Measurements from ENCODE around the gene FRMD3.

Gene FRMD3

DNA sequence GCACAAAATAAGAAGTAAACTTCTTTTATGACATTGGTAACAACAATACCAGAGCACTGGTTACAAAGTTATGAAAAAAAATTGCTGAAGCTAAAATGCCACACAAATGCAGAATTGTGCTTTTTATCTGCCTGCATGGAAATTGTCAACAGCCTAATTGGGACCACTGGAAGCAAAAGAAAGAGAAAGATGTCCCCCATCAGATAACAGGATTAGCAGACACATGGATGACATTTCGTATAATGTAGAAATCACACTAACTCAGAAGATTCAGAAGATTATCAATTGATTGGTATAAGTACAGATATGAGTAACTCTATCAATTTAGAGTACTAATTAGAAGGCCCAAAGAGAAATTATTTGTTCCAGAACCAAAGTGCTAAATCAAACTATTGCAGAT, 19.1 kb upstream of the FRMD3 start:
- no peak for DNase-seq
- H3K9me3 ChIP-seq = no peaks in the 10 kb centered on the region
- H3K36me3 ChIP-seq = no peaks in the 10 kb centered on the region
- H3K4me3 ChIP-seq (ENCODE audit: low read depth, low read length) = no peak overlapping the region
- TF ChIP-seq, protein P1, sequence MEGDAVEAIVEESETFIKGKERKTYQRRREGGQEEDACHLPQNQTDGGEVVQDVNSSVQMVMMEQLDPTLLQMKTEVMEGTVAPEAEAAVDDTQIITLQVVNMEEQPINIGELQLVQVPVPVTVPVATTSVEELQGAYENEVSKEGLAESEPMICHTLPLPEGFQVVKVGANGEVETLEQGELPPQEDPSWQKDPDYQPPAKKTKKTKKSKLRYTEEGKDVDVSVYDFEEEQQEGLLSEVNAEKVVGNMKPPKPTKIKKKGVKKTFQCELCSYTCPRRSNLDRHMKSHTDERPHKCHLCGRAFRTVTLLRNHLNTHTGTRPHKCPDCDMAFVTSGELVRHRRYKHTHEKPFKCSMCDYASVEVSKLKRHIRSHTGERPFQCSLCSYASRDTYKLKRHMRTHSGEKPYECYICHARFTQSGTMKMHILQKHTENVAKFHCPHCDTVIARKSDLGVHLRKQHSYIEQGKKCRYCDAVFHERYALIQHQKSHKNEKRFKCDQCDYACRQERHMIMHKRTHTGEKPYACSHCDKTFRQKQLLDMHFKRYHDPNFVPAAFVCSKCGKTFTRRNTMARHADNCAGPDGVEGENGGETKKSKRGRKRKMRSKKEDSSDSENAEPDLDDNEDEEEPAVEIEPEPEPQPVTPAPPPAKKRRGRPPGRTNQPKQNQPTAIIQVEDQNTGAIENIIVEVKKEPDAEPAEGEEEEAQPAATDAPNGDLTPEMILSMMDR (IDR thresholded peaks at IDR 0.05; ENCODE audit: low read depth, low read length) = no peak
- peaks cover 8% of the 10 kb centered on the region; the same call in 1 of the 2 replicates for H3K4me1 ChIP-seq
- no peaks in the 10 kb centered on the region for H3K27me3 ChIP-seq

DNA sequence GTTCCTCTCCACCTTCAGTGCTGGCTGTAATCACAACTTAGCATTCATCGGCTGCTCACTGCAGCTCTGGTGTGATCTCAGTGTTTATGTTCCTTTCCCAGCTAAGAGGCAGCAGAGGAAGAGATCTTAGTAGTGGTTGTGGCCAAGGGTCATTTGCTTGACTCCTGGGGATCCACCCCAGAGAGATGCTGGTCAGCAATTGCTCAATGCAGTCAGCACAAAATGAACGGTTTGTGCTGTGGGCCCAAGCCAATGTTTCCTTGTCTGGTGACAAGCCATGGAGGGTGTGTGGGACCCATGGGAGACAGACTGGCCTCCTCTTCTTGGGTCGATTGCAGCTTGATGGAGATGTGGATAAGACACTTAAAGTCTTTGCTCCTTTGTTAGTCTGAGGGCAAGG, 16.1 kb upstream of the FRMD3 start:
- H3K36me3 ChIP-seq = no peaks in the 10 kb centered on the region
- no peaks in the 10 kb centered on the region; the same call in 1 of the 2 replicates for H3K9me3 ChIP-seq
- no peak for DNase-seq
- TF ChIP-seq, protein P1 (IDR thresholded peaks at IDR 0.05; ENCODE audit: low read depth, low read length) = no peak
- H3K27me3 ChIP-seq = no peaks in the 10 kb centered on the region
- peaks cover 5% of the 10 kb centered on the region; the same call in 1 of the 2 replicates for H3K4me1 ChIP-seq
- no peak overlapping the region for H3K4me3 ChIP-seq (ENCODE audit: low read depth, low read length)

DNA sequence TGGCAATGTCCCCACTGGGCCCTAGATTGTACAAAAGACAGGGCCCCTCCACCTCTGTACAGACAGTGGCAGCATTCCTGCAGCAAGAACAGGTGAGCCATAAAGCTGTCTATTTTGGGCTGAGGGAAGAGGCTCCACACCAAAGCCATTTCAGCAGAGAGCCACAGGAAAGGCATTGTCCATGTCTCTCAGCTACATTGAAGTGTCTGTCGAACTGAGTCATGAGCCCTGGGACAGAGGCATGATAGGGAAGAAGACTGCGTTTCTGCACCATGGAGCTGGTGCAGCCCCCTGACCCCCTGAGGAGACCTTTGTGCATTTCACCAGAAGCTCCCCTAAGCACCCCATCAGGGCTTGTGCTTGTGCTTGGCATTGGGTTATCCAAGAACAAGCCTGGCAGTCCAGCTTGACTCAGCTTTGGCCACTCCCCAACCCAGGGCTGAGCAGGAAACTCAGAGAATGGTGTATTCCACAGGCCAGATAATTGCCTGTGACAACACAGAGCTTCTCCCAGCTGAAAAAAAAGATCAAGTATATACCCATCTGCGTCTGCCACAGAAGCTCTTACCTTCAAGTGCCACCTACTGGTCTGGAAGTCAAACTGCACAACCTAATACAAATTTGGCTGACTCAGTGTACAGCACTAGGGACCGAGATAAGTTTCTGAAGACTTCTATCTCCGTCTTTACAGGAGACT, 5.9 kb upstream of the FRMD3 start:
- H3K4me3 ChIP-seq (ENCODE audit: low read depth, low read length) = no peak overlapping the region
- H3K9me3 ChIP-seq = no peaks in the 10 kb centered on the region; the same call in 1 of the 2 replicates
- H3K27me3 ChIP-seq = no peaks in the 10 kb centered on the region
- H3K4me1 ChIP-seq = peaks cover 7% of the 10 kb centered on the region
- TF ChIP-seq, protein P1 (IDR thresholded peaks at IDR 0.05; ENCODE audit: low read depth, low read length) = peak; percentile 96
- H3K36me3 ChIP-seq = no peaks in the 10 kb centered on the region
- peak; percentile 80 for DNase-seq

DNA sequence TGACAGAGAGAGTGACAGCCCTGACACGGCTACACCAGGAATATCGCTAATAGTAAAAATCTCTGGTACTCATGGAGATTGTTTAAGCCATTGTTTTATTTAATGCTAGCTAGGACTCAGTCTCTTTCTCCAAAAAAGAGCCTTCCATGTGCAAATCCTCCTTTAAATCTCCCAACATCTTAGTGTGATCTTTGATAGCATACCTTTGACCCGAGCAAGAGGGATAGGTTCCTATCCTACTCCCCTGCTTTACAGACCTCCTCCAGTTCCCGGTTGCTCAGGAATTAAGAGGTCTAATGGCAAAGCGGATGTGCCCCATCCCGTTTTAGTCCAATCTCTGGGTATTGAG, 663 bp upstream of the FRMD3 start:
- TF ChIP-seq, protein P1 (IDR thresholded peaks at IDR 0.05; ENCODE audit: low read depth, low read length) = no peak
- no peak for DNase-seq
- H3K9me3 ChIP-seq = no peaks in the 10 kb centered on the region
- H3K4me1 ChIP-seq = peaks cover 3% of the 10 kb centered on the region
- peak overlapping the region; percentile 94 for H3K4me3 ChIP-seq (ENCODE audit: low read depth, low read length)
- no peaks in the 10 kb centered on the region; the same call in 1 of the 2 replicates for H3K36me3 ChIP-seq
- H3K27me3 ChIP-seq = no peaks in the 10 kb centered on the region

DNA sequence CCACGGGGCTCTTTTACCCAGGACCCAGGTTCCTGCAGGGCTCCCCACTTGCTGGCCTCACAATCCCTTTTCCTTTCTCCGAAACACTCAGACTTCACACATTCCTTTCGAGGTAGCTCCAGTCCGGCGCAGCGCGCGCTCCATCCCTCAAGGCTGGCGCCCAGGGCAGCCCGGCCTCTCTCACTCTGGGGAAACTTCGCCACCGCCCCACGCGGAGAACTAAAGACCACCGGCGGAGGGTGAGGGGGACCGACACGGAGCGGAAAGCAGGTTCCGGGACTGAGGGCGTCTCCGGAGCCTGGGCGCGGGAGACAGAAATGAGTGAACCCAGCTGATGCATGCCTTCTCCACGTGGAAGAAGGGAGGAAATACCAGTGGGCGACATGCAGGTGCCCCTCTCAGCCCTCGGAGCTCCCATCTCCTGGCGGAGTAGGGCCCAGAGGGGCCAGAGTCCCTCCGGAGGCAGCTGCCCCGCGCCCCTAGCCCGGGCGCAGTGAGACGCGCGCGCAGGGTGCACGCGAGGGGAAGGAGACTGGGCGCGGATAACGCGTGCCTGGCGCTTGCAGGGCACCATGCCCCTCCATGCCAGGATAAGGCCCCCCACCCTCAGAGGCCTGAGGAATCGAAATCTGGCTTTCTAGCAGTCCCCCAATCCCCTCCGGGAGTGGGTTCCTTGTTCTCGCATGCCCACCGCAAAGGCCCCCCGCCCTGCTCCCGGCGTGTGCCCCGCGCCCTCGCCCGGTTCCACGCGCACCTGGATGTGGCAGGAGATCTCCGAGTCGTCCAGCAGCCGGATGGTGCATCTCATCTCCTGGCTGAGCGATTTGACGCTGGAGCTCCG, 650 bp downstream of the FRMD3 start:
- H3K4me3 ChIP-seq (ENCODE audit: low read depth, low read length) = peak overlapping the region; percentile 94
- H3K4me1 ChIP-seq = no peaks in the 10 kb centered on the region; the same call in 1 of the 2 replicates
- TF ChIP-seq, protein P1 (IDR thresholded peaks at IDR 0.05; ENCODE audit: low read depth, low read length) = no peak
- no peaks in the 10 kb centered on the region; the same call in 1 of the 2 replicates for H3K36me3 ChIP-seq
- H3K9me3 ChIP-seq = no peaks in the 10 kb centered on the region
- DNase-seq = peak; percentile 39
- no peaks in the 10 kb centered on the region for H3K27me3 ChIP-seq

Data from BE2C (cell line).